SU-DHL-6 (cell line): ENCODE data around the gene RPRD1B.

Source experiments
- EZH2phosphoT487 ChIP-seq: fragments of 200-600 bp; sonication (generic), shearing (Covaris generic); conservative IDR thresholded peaks from 2 replicates; pipeline ENCODE4 v1.6.1; 2018; ENCODE audit warnings: mild to moderate bottlenecking, antibody characterized with exemption, low read length, moderate library complexity, mixed read lengths
- TF ChIP-seq, protein P1 (sequence below): fragments of 200-600 bp; sonication (generic); IDR thresholded peaks from one replicate; pipeline ENCODE4 v1.5.1; 2017; ENCODE audit warnings: antibody characterized with exemption, mild to moderate bottlenecking, low read length, moderate library complexity; ENCODE audit not compliant: insufficient read depth, poor library complexity, severe bottlenecking

DNA sequence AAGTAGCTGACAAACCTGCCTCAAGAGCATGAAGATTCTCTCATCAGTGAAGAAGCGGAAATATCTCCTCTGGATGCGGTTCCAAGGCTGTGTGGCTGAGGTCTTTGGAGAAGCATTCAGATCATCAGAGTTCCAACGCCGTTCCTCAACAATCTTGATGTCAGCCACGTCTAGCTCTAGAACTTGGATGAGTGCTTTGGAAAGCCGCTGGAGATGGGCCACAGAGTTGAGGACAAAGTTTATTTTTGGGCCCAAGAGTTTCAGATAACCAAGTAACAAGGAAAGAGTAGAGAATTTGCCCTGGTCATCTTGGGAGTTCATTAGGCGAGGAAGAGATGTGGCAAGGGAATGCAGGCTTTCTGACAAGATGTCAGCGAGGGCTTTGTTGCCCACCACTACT lies 21.2 kb upstream of the RPRD1B start:
- TF ChIP-seq, protein P1, sequence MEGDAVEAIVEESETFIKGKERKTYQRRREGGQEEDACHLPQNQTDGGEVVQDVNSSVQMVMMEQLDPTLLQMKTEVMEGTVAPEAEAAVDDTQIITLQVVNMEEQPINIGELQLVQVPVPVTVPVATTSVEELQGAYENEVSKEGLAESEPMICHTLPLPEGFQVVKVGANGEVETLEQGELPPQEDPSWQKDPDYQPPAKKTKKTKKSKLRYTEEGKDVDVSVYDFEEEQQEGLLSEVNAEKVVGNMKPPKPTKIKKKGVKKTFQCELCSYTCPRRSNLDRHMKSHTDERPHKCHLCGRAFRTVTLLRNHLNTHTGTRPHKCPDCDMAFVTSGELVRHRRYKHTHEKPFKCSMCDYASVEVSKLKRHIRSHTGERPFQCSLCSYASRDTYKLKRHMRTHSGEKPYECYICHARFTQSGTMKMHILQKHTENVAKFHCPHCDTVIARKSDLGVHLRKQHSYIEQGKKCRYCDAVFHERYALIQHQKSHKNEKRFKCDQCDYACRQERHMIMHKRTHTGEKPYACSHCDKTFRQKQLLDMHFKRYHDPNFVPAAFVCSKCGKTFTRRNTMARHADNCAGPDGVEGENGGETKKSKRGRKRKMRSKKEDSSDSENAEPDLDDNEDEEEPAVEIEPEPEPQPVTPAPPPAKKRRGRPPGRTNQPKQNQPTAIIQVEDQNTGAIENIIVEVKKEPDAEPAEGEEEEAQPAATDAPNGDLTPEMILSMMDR = no peak
- no peak for TF ChIP-seq EZH2phosphoT487
